GM12892 (cell line): Measurements from ENCODE around the gene NDUFA3.

Source experiments
- POLR2A ChIP-seq: IDR thresholded peaks from 2 replicates; pipeline ENCODE4 v1.6.1; 2011; ENCODE audit warnings: low read depth, low read length, control low read depth
- POLR2AphosphoS5 ChIP-seq: IDR thresholded peaks from 2 replicates; pipeline ENCODE4 v1.6.1; 2011; ENCODE audit warnings: low read depth, low read length, control low read depth
- TAF1 ChIP-seq: IDR thresholded peaks from 2 replicates; pipeline ENCODE4 v1.6.1; 2011; ENCODE audit warnings: low read depth, mild to moderate bottlenecking, control low read depth, low read length, borderline replicate concordance

DNA sequence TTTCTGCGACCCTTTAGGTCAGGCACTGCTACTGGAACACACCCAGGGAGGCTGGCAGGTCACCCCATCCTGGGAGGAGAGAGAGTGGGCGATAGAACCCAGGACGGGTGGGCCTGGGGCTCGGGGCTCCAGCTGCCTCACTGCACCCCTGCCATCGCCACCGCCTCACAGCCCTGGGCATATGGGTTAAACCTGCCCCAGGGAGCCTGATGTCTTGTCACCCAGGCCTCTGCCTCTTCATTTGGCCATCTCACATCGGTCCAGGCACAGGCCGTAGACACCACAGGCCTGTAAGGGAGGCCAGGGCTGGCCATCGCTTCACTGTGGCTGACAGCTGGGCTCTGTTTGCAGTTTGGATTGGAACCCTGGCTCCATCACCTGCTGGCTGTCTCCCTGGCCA, 23.1 kb downstream of the NDUFA3 start:
- TF ChIP-seq POLR2A (no peak), TAF1 (no peak), POLR2AphosphoS5 (no peak)
